GM12872 (cell line): Measurements from ENCODE around the gene VILL.

Source experiments
- TF ChIP-seq, protein P1 (sequence below): IDR thresholded peaks from 3 replicates; pipeline ENCODE4 v1.5.1; 2011; ENCODE audit warnings: low read depth, mild to moderate bottlenecking, low read length, moderate library complexity; ENCODE audit not compliant: insufficient read depth

VILL gene

GRCh38 chr3:38000965-38001455 lies 10.4 kb downstream of the VILL start:
- TF ChIP-seq, protein P1, sequence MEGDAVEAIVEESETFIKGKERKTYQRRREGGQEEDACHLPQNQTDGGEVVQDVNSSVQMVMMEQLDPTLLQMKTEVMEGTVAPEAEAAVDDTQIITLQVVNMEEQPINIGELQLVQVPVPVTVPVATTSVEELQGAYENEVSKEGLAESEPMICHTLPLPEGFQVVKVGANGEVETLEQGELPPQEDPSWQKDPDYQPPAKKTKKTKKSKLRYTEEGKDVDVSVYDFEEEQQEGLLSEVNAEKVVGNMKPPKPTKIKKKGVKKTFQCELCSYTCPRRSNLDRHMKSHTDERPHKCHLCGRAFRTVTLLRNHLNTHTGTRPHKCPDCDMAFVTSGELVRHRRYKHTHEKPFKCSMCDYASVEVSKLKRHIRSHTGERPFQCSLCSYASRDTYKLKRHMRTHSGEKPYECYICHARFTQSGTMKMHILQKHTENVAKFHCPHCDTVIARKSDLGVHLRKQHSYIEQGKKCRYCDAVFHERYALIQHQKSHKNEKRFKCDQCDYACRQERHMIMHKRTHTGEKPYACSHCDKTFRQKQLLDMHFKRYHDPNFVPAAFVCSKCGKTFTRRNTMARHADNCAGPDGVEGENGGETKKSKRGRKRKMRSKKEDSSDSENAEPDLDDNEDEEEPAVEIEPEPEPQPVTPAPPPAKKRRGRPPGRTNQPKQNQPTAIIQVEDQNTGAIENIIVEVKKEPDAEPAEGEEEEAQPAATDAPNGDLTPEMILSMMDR: no peak

DNA sequence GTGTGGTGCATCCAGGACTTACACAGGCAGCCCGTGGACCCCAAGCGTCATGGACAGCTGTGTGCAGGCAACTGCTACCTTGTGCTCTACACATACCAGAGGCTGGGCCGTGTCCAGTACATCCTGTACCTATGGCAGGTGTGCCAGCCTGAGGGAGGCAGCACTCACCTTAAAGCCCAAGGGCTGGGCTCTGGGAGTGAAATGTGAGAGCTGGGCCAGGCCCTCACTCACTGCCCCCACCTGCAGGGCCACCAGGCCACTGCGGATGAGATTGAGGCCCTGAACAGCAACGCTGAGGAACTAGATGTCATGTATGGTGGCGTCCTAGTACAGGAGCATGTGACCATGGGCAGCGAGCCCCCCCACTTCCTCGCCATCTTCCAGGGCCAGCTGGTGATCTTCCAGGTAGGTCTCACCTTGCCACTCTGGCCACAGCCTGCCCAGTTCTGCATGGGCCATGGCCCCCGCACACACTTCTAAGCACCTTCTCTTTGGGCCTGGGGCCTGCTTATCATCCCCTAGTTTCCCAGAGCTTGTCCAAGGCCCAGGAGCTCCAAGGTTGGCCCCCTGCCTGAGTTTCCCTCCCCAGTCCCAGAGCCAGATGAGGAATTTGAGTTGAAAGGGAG lies 11.0 kb downstream of the VILL start:
- TF ChIP-seq, protein P1: peak; percentile 22; the same call in 1 of the 3 replicates

- TF ChIP-seq, protein P1: no peak
Observed at GRCh38 chr3:38002291-38002876, 11.8 kb downstream of the VILL start.

DNA sequence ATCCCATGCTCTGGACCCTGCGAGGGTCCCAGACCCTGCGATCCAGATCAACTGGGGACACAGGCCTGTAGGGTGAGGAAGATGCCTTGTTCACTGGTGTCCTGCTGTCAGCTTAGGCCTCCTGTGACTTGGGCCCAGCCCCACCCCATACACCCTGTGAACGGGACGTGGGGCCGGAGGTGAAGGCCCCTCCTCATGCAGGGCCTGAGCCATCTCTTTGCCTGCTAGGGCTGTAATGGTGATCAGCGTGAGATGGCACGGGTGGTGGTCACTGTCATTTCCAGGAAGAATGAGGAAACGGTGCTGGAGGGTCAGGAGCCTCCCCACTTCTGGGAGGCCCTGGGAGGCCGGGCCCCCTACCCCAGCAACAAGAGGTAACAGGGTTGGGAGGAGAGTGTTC lies 12.4 kb downstream of the VILL start:
- TF ChIP-seq, protein P1: no peak

- TF ChIP-seq, protein P1: peak; percentile 95
Observed at GRCh38 chr3:38003371-38003816, 12.8 kb downstream of the VILL start.

- TF ChIP-seq, protein P1: no peak
Observed at GRCh38 chr3:38003817-38004414, 13.3 kb downstream of the VILL start.

GRCh38 chr3:38004415-38005075 lies 14.0 kb downstream of the VILL start:
- TF ChIP-seq, protein P1: peak; percentile 76
